ENCODE results near the gene PRSS36. TPM values are rescaled to one million over a fixed set of nuclear protein-coding genes. Genes with fewer than 3 reads are reported as not detected.

PRSS36 gene
- total RNA-seq, 1 experiment from 2014 or later: 0.66 TPM

DNA sequence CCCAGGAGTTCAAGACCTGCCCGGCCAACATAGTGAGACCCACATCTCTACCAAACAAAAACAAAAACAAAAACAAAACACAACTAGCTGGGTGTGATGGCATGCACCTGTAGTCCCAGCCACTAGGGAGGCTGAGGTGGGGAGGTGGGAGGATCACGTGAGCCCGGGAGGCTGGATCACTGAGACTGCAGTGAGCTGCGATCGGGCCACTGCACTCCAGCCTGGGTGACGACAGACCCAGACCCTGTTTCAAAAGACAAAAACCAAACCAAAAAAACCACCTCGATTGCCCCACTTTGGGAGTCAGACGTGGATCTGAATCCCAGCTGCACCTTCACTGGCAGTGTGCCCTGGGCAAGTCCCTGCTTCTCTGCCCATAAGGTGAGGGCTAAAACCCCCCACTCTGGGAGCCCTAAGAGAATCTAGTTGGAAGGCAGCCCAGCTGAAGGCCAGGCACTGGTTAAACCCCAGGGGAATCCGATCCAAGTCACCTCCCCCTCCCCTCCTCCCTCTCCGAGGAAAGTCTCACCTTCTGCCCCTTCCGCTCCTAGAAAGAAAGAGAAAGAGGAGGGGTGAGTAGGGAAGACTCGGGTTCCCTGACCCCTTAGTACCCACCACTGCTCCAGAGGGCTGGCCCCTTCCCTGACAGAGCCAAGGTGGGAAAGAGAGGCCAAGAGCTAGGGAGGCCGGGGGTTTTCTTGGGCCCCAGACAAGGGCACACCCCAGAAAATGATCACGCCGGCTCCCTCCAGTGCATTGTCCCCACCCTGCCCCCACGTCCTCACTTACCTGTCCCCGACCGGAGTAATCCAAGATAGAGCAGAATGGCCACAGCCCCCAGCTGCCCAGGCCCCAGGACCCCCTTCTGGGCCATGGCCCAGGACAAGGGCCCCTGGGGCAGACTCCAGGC lies 15.0 kb downstream of the PRSS36 start:
- Histone ChIP-seq H3K23me2 (ENCODE audit: insufficient read length, low read depth, low read length, poor library complexity, severe bottlenecking) (peaks cover 5% of the 10 kb centered on the region), H2BK15ac (ENCODE audit: low read depth, low read length) (no peak overlapping the region; the same call in 1 of the 2 replicates), H3K79me2 (ENCODE audit: insufficient read depth, low read length) (peaks cover 4% of the 10 kb centered on the region; the same call in 1 of the 2 replicates), H2BK20ac (ENCODE audit: low read depth, low read length, poor library complexity, severe bottlenecking) (no peak overlapping the region), H4K8ac (replicated peaks; ENCODE audit: insufficient read length, low read depth, low read length) (no peak overlapping the region), H3K4me1 (ENCODE audit: insufficient read depth, low read length) (peaks cover 18% of the 10 kb centered on the region; the same call in 1 of the 2 replicates), H2BK12ac (ENCODE audit: insufficient read length, low read depth, low read length) (no peak overlapping the region), H3K18ac (ENCODE audit: insufficient read length, low read depth, low read length) (peak overlapping the region; percentile 89), H2AFZ (ENCODE audit: low read length) (no peak overlapping the region), H2BK5ac (ENCODE audit: insufficient read length, low read length) (no peak overlapping the region), H2AK5ac (ENCODE audit: insufficient read length, low read length) (no peak overlapping the region), H3T11ph (ENCODE audit: low read length) (no peak overlapping the region), H3K4me2 (ENCODE audit: insufficient read depth, insufficient read length, low read length) (peak overlapping the region; percentile 38), H3K9ac (ENCODE audit: extremely low read depth, insufficient read length, low read length) (peak overlapping the region; percentile 81), H3K56ac (ENCODE audit: insufficient read length, low read depth, low read length) (no peak overlapping the region), H2BK120ac (ENCODE audit: low read depth, low read length, poor library complexity, severe bottlenecking) (no peak overlapping the region), H3K14ac (ENCODE audit: insufficient read depth, low read length) (0 out of 2 replicates have a peak overlapping the region, but pooled peaks have one; percentile 56), H4K91ac (ENCODE audit: insufficient read length, low read depth, low read length) (no peak overlapping the region), H4K5ac (ENCODE audit: insufficient read length, low read depth, low read length) (no peak overlapping the region), H3K9me3 (ENCODE audit: control insufficient read depth, low read depth, low read length) (no peaks in the 10 kb centered on the region), H3K27me3 (ENCODE audit: insufficient read depth, low read length) (no peaks in the 10 kb centered on the region), H3K23ac (ENCODE audit: insufficient read length, low read depth, low read length) (no peak overlapping the region), H4K20me1 (ENCODE audit: control insufficient read depth, insufficient read depth, insufficient read length) (no peaks in the 10 kb centered on the region), H3K79me1 (ENCODE audit: insufficient read depth, low read depth, low read length, poor library complexity, severe bottlenecking) (peaks cover 5% of the 10 kb centered on the region), H3K27ac (ENCODE audit: insufficient read length, low read depth, low read length) (no peak overlapping the region), H3K4ac (ENCODE audit: low read depth, low read length) (no peak overlapping the region; the same call in 1 of the 2 replicates)
- Mint-ChIP-seq H3K27me3 (ENCODE audit: low read depth) (no peaks in the 10 kb centered on the region), H3K27ac (peak overlapping the region; percentile 95 to 99 (median 97)), H3K9me3 (no peaks in the 10 kb centered on the region; a peak in 1 of 5 replicates), H3K36me3 (ENCODE audit: insufficient read depth in 1 of 3, low read depth in 3 of 3) (peaks cover 27 to 34% (median 27%) of the 10 kb centered on the region in 3 experiments), H3K4me3 (peak overlapping the region; percentile 81 to 92), H3K4me1 (peaks cover 55 to 67% of the 10 kb centered on the region in 2 experiments)
- TF ChIP-seq, protein P1, sequence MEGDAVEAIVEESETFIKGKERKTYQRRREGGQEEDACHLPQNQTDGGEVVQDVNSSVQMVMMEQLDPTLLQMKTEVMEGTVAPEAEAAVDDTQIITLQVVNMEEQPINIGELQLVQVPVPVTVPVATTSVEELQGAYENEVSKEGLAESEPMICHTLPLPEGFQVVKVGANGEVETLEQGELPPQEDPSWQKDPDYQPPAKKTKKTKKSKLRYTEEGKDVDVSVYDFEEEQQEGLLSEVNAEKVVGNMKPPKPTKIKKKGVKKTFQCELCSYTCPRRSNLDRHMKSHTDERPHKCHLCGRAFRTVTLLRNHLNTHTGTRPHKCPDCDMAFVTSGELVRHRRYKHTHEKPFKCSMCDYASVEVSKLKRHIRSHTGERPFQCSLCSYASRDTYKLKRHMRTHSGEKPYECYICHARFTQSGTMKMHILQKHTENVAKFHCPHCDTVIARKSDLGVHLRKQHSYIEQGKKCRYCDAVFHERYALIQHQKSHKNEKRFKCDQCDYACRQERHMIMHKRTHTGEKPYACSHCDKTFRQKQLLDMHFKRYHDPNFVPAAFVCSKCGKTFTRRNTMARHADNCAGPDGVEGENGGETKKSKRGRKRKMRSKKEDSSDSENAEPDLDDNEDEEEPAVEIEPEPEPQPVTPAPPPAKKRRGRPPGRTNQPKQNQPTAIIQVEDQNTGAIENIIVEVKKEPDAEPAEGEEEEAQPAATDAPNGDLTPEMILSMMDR (conservative IDR thresholded peaks at IDR 0.05): peak; percentile 30; the same call in 1 of the 3 replicates
- no CpG with 5 or more reads among the region's 18 CpGs for WGBS (ENCODE audit: extremely low coverage, insufficient read length, low lambda C conversion rate)
- DNase-seq: peak; percentile 80

Measured in H9 (cell line).